Heart right ventricle (tissue), 16 donors: ENCODE data around the gene ITSN2. TPM values are rescaled to one million over a fixed set of nuclear protein-coding genes. Genes with fewer than 3 reads are reported as not detected.

Experiments
- ATAC-seq, 8 donors: fragments of 200-7000 bp; cut with Tn5 transposase; one replicate each; pipeline ENCODE4 v1.9.1; 2020; ENCODE audit warnings: mild to moderate bottlenecking in 8 of 8, moderate library complexity in 8 of 8, moderate number of reproducible peaks in 1 of 8
- DNase-seq, 2 donors: peaks; one replicate each; pipeline ENCODE4 v3.0.0-alpha.2; 2020
- H3K27ac ChIP-seq, 10 donors: fragments of 200-600 bp; sonication (generic) in 2 of 10; one replicate each; pipeline versions ENCODE4 v1.5.0 to v1.8.0; 2020 to 2022; ENCODE audit warnings: mild to moderate bottlenecking in 3 of 10
- H3K27me3 ChIP-seq, 7 donors: fragments of 200-600 bp; one replicate each; pipeline ENCODE4 v1.8.0; 2021 to 2022; ENCODE audit warnings: mild to moderate bottlenecking in 2 of 7
- H3K36me3 ChIP-seq, 9 donors: fragments of 200-600 bp; sonication (generic) in 1 of 9; one replicate each; pipeline versions ENCODE4 v1.5.0 to v1.8.0; 2020 to 2022; ENCODE audit warnings: mild to moderate bottlenecking in 2 of 9
- H3K4me1 ChIP-seq, 9 donors: fragments of 200-600 bp; sonication (generic) in 1 of 9; one replicate each; pipeline versions ENCODE4 v1.5.0 to v1.8.0; 2020 to 2022; ENCODE audit warnings: mild to moderate bottlenecking in 4 of 9
- H3K4me3 ChIP-seq, 10 donors: fragments of 200-600 bp; sonication (generic) in 2 of 10; one replicate each; pipeline versions ENCODE4 v1.5.0 to v1.8.0; 2020 to 2022; ENCODE audit warnings: mild to moderate bottlenecking in 7 of 10, moderate library complexity in 2 of 10
- H3K9me3 ChIP-seq, 11 donors: fragments of 200-600 bp in 10 of 11; sonication (generic) in 2 of 11; one replicate each; pipeline versions ENCODE4 v1.5.0 to v1.8.0; 2013 to 2022; ENCODE audit warnings: mild to moderate bottlenecking in 2 of 11, control low read depth in 1 of 11, moderate library complexity in 1 of 11
- WGBS, 2 donors: extraction: QIAGEN DNeasy Blood & Tissue Kit; methylation state at CpG; one replicate each; pipeline ENCODE4 v1.1.7; 2013; ENCODE audit warnings: inconsistent platforms in 1 of 2; 5-methylcytosine and 5-hydroxymethylcytosine counted together
- intact Hi-C, 10 donors: fragments of 100-400 bp; cut with DNase I; formaldehyde crosslinking; loops; one replicate each; pipeline versions ENCODE4 v1.11.1 to v1.14.2; 2022
- polyA plus RNA-seq, 2 donors: library from polyadenylated mRNA; stranded (reverse); fragments of 200-250 nt; gene quantifications; one replicate each; pipeline ENCODE4 v1.2.3, GENCODE V29; 2013
- total RNA-seq, 10 donors: library from RNA; stranded (reverse); fragmentation: NEBNext Ultra II Directional in 3 of 10; extraction: Animal tissue kit (Norgen Biotek cat#: 25700) in 3 of 10; gene quantifications; one replicate each; pipeline versions ENCODE4 v1.2.1 to v1.2.4, GENCODE V29; 2021 to 2023
- TF ChIP-seq, protein P1 (sequence below), 9 donors: fragments of 200-600 bp; sonication (generic) in 2 of 9; IDR thresholded peaks; one replicate each; pipeline versions ENCODE4 v1.5.0 to v1.8.0; 2021 to 2022; ENCODE audit warnings: antibody characterized with exemption in 9 of 9, mild to moderate bottlenecking in 5 of 9, moderate library complexity in 1 of 9
- donor health status: Arrhythmogenic right ventricular cardiomyopathy.
- donor health status: ischemic (EF 13 %, LVEDD 7.1; RV severe dilation, severe dysfunction).
- donor health status: healthy with polysubstance abuse.
- donor health status: DM: no; HTN: yes; CAD: no.
- donor health status: DM: no; HTN: no; CAD: no.
- donor health status: ischemic (EF 25% LVEDD 6.9; RV normal size, moderate dysfunction).
- donor health status: ischemic (EF 25% LVEDD 5.7; RV mildly dilated, moderate dysfunction).
- donor health status: healthy.
- donor health status: DM: yes; HTN: yes; CAD: no.
- donor health status: Ischemic cardiomyopathy.
- donor health status: ischemic (EF 35%, LVEDD 5.7; RV mildly dilated, moderate dysfunction).
- donor health status: nonischemic (EF 11% LVEDD 7.7; RV severe dilation, severe dysfunction).
- donor health status: DM: yes; HTN: yes; CAD: no.
- donor health status: PGD.
- donor health status: ischemic (EF 29% LVEDD 5.4; RV normal size, mild dysfunction).
- donor health status: nonischemic (EF 23%, LVEDD 6.1; RV moderate dilation, normal function).

The ITSN2 gene
- total and polyA plus RNA-seq, 12 donors = 16.8 to 49.8 (median 38.2) TPM

GRCh38 chr2:24287171-24287570, 73.2 kb downstream of the ITSN2 start:
- Histone ChIP-seq H3K4me3 (no peak overlapping the region), H3K9me3 (no peaks in the 10 kb centered on the region), H3K27ac (no peak overlapping the region), H3K36me3 (peaks cover 0 to 100% (median 12%) of the 10 kb centered on the region in 9 donors), H3K4me1 (no peaks in the 10 kb centered on the region), H3K27me3 (no peaks in the 10 kb centered on the region)
- DNase-seq (no peak), ATAC-seq (no peak)
- intact Hi-C loops = no loop called here
- TF ChIP-seq, protein P1, sequence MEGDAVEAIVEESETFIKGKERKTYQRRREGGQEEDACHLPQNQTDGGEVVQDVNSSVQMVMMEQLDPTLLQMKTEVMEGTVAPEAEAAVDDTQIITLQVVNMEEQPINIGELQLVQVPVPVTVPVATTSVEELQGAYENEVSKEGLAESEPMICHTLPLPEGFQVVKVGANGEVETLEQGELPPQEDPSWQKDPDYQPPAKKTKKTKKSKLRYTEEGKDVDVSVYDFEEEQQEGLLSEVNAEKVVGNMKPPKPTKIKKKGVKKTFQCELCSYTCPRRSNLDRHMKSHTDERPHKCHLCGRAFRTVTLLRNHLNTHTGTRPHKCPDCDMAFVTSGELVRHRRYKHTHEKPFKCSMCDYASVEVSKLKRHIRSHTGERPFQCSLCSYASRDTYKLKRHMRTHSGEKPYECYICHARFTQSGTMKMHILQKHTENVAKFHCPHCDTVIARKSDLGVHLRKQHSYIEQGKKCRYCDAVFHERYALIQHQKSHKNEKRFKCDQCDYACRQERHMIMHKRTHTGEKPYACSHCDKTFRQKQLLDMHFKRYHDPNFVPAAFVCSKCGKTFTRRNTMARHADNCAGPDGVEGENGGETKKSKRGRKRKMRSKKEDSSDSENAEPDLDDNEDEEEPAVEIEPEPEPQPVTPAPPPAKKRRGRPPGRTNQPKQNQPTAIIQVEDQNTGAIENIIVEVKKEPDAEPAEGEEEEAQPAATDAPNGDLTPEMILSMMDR (IDR thresholded peaks at IDR 0.05) = no peak
- WGBS, 2 donors = 97 to 98% methylated on average over 1 of the region's 1 CpG

- ATAC-seq = no peak
- Histone ChIP-seq H3K27ac (no peak overlapping the region), H3K36me3 (peaks cover 0 to 99% (median 7%) of the 10 kb centered on the region in 9 donors), H3K9me3 (no peaks in the 10 kb centered on the region), H3K4me1 (no peaks in the 10 kb centered on the region), H3K4me3 (no peak overlapping the region), H3K27me3 (no peaks in the 10 kb centered on the region)
- TF ChIP-seq, protein P1 (IDR thresholded peaks at IDR 0.05) = no peak
- 94% methylated on average over 2 of the region's 2 CpGs for WGBS, 2 donors
- intact Hi-C loops = no loop called here
- no peak for DNase-seq
Observed at GRCh38 chr2:24285484-24286152, 74.7 kb downstream of the ITSN2 start.

- H3K27me3 ChIP-seq = no peaks in the 10 kb centered on the region
- peaks cover 0 to 17% (median 0%) of the 10 kb centered on the region in 9 donors for H3K4me1 ChIP-seq
- peaks cover 0 to 91% (median 5%) of the 10 kb centered on the region in 9 donors for H3K36me3 ChIP-seq
- ATAC-seq = no peak
- no peak overlapping the region for H3K4me3 ChIP-seq
- intact Hi-C loops = no loop called here
- TF ChIP-seq, protein P1 (IDR thresholded peaks at IDR 0.05) = no peak
- no peaks in the 10 kb centered on the region for H3K9me3 ChIP-seq
- DNase-seq = no peak
- 98% methylated on average over 2 of the region's 2 CpGs for WGBS, 2 donors
- no peak overlapping the region for H3K27ac ChIP-seq
Observed at GRCh38 chr2:24280645-24281044, 79.7 kb downstream of the ITSN2 start.

DNA sequence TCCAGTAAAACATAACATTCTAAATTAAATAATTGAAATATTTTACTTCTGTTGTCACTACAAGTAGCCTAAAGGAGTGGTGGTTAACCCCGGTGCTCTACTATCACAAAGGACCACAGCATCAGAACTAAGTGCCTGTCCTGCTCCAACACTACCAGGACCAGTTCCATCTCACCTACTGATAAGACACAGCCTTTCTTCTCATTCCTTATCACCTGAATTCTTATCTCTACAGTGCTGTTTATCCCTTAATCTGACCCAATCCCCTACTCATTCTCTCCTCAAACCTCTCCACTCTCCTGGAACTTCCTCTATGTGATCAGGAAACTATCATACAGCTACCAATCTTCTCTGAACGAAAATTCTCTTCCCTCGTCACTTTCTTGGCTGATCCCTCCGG, 80.2 kb downstream of the ITSN2 start:
- Histone ChIP-seq H3K27ac (no peak overlapping the region), H3K4me3 (no peak overlapping the region), H3K9me3 (no peaks in the 10 kb centered on the region), H3K27me3 (no peaks in the 10 kb centered on the region), H3K4me1 (peaks cover 0 to 17% (median 0%) of the 10 kb centered on the region in 9 donors), H3K36me3 (peaks cover 0 to 91% (median 10%) of the 10 kb centered on the region in 9 donors)
- intact Hi-C loops = no loop called here
- WGBS, 2 donors = 78 to 86% methylated on average over 4 of the region's 4 CpGs
- DNase-seq (no peak), ATAC-seq (no peak)
- TF ChIP-seq, protein P1 (IDR thresholded peaks at IDR 0.05) = no peak
